Lower leg skin (tissue), 4 donors: ENCODE data around the gene ZNF444. TPM values are rescaled to one million over a fixed set of nuclear protein-coding genes. Genes with fewer than 3 reads are reported as not detected.
"Not testable (repeated sequence)": the region's sequence is repeated elsewhere in the genome, so short reads cannot be mapped to it uniquely, and the experiment has no call there.

ENCODE experiments used
- DNase-seq, 2 donors: peaks; one replicate each; pipeline ENCODE4 v3.0.0-alpha.2; 2019; ENCODE audit warnings: low spot score in 2 of 2
- H3K4me3 ChIP-seq: fragments of 200-600 bp; sonication (generic); 2 replicates; pipeline ENCODE4 v1.5.1; 2017; ENCODE audit warnings: mild to moderate bottlenecking, low read depth; ENCODE audit not compliant: poor library complexity, severe bottlenecking
- POLR2A ChIP-seq, 2 donors: fragments of 450-650 bp; IDR thresholded peaks; one replicate each; pipeline ENCODE4 v1.6.1; 2016 to 2017; ENCODE audit warnings: antibody characterized with exemption in 2 of 2, mild to moderate bottlenecking in 1 of 2, moderate library complexity in 1 of 2
- WGBS, 2 donors: methylation state at CpG; one replicate each; pipeline ENCODE4 v1.1.5; 2018; 5-methylcytosine and 5-hydroxymethylcytosine counted together
- intact Hi-C: fragments of 100-400 bp; cut with DNase I; formaldehyde crosslinking; loops from one replicate; pipeline ENCODE4 v1.15.0; 2023; ENCODE audit warnings: low total_unique reads
- total RNA-seq, 4 donors: library from RNA; depleted of rRNA; stranded (reverse); fragments of >200 nt; gene quantifications; one replicate each; pipeline ENCODE4 v1.1.0, GENCODE V29; 2016
- TF ChIP-seq, protein P1 (sequence below), 3 donors: fragments of 450-650 bp; IDR thresholded peaks; one replicate each; pipeline ENCODE4 v1.5.1; 2016; ENCODE audit warnings: antibody characterized with exemption in 3 of 3, mild to moderate bottlenecking in 3 of 3, moderate library complexity in 2 of 3

The ZNF444 gene
- total RNA-seq, 4 donors from 2014 or later = 22.1 to 39.5 (median 30.6) TPM

DNA sequence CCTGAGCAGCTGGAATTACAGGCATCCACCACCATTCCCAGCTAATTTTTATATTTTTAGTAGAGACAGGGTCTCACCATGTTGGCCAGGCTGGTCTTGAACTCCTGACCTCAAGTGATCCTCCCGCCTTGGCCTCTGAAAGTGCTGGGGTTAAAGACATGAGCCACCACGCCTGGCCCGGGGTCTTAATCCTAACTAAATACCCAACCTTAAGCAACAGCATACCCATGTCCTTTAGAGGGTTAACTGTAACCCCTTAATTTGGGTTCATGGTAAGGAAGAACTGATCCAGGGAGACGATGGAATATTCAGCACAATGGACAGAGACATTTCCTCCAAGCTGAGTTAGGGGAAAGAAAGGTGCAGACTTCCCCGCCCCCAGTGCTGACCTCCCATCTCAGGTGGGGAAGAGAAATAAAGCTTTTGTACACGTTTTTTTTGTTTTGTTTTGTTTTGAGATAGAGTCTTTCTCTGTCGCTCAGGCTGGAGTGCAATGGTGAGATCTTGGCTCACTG, 26.0 kb downstream of the ZNF444 start:
- WGBS, 2 donors = 47 to 48% methylated on average over 7 of the region's 7 CpGs
- DNase-seq = no peak
- no peak for TF ChIP-seq POLR2A (IDR thresholded peaks at IDR 0.05)
- TF ChIP-seq, protein P1, sequence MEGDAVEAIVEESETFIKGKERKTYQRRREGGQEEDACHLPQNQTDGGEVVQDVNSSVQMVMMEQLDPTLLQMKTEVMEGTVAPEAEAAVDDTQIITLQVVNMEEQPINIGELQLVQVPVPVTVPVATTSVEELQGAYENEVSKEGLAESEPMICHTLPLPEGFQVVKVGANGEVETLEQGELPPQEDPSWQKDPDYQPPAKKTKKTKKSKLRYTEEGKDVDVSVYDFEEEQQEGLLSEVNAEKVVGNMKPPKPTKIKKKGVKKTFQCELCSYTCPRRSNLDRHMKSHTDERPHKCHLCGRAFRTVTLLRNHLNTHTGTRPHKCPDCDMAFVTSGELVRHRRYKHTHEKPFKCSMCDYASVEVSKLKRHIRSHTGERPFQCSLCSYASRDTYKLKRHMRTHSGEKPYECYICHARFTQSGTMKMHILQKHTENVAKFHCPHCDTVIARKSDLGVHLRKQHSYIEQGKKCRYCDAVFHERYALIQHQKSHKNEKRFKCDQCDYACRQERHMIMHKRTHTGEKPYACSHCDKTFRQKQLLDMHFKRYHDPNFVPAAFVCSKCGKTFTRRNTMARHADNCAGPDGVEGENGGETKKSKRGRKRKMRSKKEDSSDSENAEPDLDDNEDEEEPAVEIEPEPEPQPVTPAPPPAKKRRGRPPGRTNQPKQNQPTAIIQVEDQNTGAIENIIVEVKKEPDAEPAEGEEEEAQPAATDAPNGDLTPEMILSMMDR (IDR thresholded peaks at IDR 0.05) = no peak
- no peak overlapping the region for H3K4me3 ChIP-seq
- intact Hi-C loops = no loop called here

DNA sequence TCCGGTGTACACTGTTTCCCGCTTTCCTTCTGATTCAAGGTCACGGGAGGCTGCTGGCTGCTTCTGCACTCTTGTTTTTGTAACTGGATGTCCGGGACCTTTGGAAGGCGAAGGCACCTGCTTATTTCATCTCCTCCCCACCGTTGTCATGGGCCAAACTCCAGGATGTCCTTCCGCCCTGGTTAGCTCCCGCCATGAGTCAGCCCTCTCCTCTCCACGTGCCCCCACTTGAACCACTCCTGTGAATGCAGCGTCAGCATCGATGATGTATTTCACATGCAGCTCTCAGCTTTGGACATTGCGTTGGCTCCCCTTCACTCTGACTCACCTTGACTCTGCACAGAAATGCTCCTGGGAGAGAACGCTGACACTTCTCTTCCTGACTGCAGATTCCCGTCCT, 29.2 kb downstream of the ZNF444 start:
- WGBS, 2 donors = 54 to 60% methylated on average over 14 of the region's 14 CpGs
- no peak for DNase-seq
- intact Hi-C loops = no loop called here
- no peak overlapping the region for H3K4me3 ChIP-seq
- no peak for TF ChIP-seq POLR2A (IDR thresholded peaks at IDR 0.05)
- TF ChIP-seq, protein P1 (IDR thresholded peaks at IDR 0.05) = no peak

DNA sequence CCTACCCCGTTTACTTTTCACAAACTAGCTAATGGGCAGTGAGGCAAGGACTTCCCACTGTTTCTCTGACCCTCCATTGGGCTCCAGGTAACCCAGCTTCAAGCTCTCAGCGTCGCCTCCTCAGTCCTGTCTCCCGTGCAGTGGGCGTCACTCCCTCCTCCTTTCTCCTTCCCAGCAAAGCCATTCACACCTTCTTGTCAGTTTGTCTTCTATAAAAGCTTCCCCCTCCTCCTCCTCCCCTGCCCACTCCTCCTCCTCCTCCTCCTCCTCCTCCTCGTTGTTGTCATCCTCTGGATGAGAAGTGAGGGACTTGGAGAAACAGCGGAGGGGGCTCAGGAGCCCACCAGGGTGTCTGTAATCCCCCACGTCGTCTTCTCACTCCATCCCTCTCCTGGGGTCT, 33.0 kb downstream of the ZNF444 start:
- 17 to 30% methylated on average over 9 of the region's 9 CpGs for WGBS, 2 donors
- TF ChIP-seq, protein P1 (IDR thresholded peaks at IDR 0.05) = no peak
- TF ChIP-seq POLR2A (IDR thresholded peaks at IDR 0.05) = no peak
- DNase-seq = no peak
- H3K4me3 ChIP-seq = no peak overlapping the region
- intact Hi-C loops = no loop called here

DNA sequence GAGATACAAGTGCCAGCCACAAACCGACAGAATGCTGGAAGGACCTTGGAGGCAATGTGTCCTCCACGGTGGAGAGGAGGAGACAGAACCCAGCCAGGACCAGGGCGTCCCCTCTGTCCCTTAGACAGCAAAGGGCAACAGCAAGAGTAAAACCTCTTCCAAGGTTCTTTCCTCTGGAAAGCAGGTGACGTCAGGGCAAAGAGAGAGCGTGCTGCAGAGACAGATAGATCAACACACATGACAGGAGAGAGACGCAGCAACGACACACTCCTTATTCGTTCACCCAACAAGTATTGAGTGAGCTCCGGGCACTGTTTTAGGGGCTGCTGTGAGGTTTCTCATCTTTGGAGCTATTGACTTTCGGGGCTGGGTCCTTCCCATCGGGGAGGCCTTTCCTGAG, 33.5 kb downstream of the ZNF444 start:
- TF ChIP-seq POLR2A (IDR thresholded peaks at IDR 0.05) = no peak
- TF ChIP-seq, protein P1 (IDR thresholded peaks at IDR 0.05) = no peak
- intact Hi-C loops = no loop called here
- H3K4me3 ChIP-seq = no peak overlapping the region
- no peak for DNase-seq
- 50 to 53% methylated on average over 10 to 11 of the region's 11 CpGs for WGBS, 2 donors

DNA sequence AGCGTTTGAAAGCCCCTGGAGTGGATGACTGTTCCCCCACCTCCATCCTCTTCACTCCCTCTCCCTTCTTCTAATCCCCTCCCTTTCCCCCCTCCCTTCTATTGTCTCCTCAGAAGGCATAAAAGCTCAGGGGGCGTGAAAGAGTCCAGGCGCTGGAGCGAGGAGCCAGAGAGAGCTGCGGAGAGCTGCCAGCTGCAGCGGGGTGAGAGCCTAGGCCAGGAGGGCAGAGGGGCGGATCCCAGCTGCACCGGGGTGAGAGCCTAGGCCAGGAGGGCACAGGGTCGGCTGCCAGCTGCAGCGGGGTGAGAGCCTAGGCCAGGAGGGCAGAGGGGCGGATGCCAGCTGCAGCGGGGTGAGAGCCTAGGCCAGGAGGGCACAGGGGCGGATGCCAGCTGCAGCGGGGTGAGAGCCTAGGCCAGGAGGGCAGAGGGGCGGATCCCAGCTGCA, 34.8 kb downstream of the ZNF444 start, which contains the start of gene GALP:
GALP (plus strand) TSS at position 148 of the 447 bp plus-strand sequence. CDS start 1,101 bp downstream, outside the sequence.
- 37 to 44% methylated on average over 15 of the region's 15 CpGs for WGBS, 2 donors
- H3K4me3 ChIP-seq, DNase-seq, intact Hi-C loops: not testable (repeated sequence)

DNA sequence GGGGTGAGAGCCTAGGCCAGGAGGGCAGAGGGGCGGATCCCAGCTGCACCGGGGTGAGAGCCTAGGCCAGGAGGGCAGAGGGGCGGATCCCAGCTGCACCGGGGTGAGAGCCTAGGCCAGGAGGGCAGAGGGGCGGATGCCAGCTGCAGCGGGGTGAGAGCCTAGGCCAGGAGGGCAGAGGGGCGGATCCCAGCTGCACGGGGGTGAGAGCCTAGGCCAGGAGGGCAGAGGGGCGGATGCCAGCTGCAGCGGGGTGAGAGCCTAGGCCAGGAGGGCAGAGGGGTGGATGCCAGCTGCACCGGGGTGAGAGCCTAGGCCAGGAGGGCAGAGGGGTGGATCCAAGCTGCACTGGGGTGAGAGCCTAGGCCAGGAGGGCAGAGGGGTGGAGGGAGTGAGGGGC, 35.2 kb downstream of the ZNF444 start:
- H3K4me3 ChIP-seq, intact Hi-C loops, DNase-seq: not testable (repeated sequence)
- WGBS, 2 donors = 22 to 43% methylated on average over 1 to 11 of the region's 11 CpGs

DNA sequence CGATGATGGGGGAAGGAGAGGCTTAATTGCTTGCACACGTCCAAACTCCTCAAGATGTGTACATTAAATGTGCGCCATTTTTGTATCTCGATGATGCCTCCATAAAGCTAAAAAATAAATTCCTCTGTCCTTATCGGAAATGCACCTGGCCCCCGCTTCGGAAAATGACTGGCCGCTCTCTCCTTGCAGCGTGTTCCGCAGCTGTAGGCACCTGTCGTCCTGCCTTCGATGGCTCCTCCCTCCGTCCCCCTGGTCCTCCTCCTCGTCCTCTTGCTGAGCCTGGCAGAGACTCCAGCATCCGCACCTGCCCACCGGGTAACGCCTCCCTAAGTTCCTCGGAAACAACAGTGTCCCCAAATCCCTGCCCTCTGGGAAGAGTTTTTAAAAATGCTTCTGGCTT, 35.8 kb downstream of the ZNF444 start:
- no peak overlapping the region for H3K4me3 ChIP-seq
- WGBS, 2 donors = 71 to 74% methylated on average over 18 of the region's 18 CpGs
- DNase-seq = no peak
- no peak for TF ChIP-seq POLR2A (IDR thresholded peaks at IDR 0.05)
- TF ChIP-seq, protein P1 (IDR thresholded peaks at IDR 0.05) = no peak
- intact Hi-C loops = no loop called here
